Measurements from ENCODE around the gene ALOX12. TPM values are rescaled to one million over a fixed set of nuclear protein-coding genes. Genes with fewer than 3 reads are reported as not detected.
A peak's percentile ranks its signal among the peaks of the same experiment; 100 is the strongest.

The ALOX12 gene
- total RNA-seq, 4 donors from 2014 or later = not detected

GRCh38 chr17:7035591-7036368, 39.9 kb downstream of the ALOX12 start, which contains the start of gene SLC16A13:
Gene SLC16A13 (plus strand): TSS chr17:7036015. CDS start chr17:7036383, 368 bp downstream.
- peak; percentile 99 for DNase-seq
- Histone ChIP-seq H3K4me3 (peak within 1 kb of the TSS; percentile 62 to 73 (median 64)), H3K27ac (peak within 1 kb of the TSS; percentile 84 to 87 (median 86)), H3K27me3 (no peaks in the 10 kb centered on the region), H3K36me3 (no peaks in the 10 kb centered on the region), H3K9me3 (no peaks in the 10 kb centered on the region), H3K4me1 (peaks cover 0 to 25% (median 16%) of the 10 kb centered on the region in 4 donors)
- WGBS, 2 donors (ENCODE audit: low coverage in 1 of 2) = 1% methylated on average over 44 of the region's 52 CpGs; no CpG with 5 or more reads in 1 of the 2 donors
- intact Hi-C loops (cut with DNase I; ENCODE audit: low total_unique reads) = no loop called here
- TF ChIP-seq EP300 (IDR thresholded peaks at IDR 0.05; ENCODE audit: low read depth) = no peak
- no peak for TF ChIP-seq CTCF (IDR thresholded peaks at IDR 0.05)
- peak; percentile 69 to 87 (median 85) for TF ChIP-seq POLR2AphosphoS5 (IDR thresholded peaks at IDR 0.05)
- TF ChIP-seq POLR2A (IDR thresholded peaks at IDR 0.05) = peak; percentile 88
- in situ Hi-C loops (cut with MboI; ENCODE audit: low pct_ligation_motif_present in 1 of 4, low pct_unique_long_range_greater_than_20kb in 1 of 4, low sequenced_read_pairs in 3 of 4) = loop anchor here in 3 of 4 donors (25.0 kb wide), 2 partner anchors 252 to 302 kb away; partner anchors contain the start of genes SLC2A4 (in 2 of the 3), YBX2 (in 2 of the 3), ACAP1 (in 1 of the 3) and NEURL4 (in 1 of the 3)

GRCh38 chr17:7038025-7038862, 42.4 kb downstream of the ALOX12 start:
- DNase-seq = no peak
- intact Hi-C loops (cut with DNase I; ENCODE audit: low total_unique reads) = no loop called here
- Histone ChIP-seq H3K9me3 (no peaks in the 10 kb centered on the region), H3K4me3 (no peak overlapping the region), H3K27ac (no peak overlapping the region), H3K27me3 (peaks cover 7% of the 10 kb centered on the region), H3K36me3 (no peaks in the 10 kb centered on the region), H3K4me1 (peaks cover 10 to 39% (median 26%) of the 10 kb centered on the region in 4 donors)
- TF ChIP-seq EP300 (IDR thresholded peaks at IDR 0.05; ENCODE audit: low read depth) (no peak), POLR2AphosphoS5 (IDR thresholded peaks at IDR 0.05) (no peak), POLR2A (IDR thresholded peaks at IDR 0.05) (no peak), CTCF (IDR thresholded peaks at IDR 0.05) (no peak)
- 63 to 85% methylated on average over 10 to 19 of the region's 19 CpGs for WGBS, 2 donors (ENCODE audit: low coverage in 1 of 2)
- in situ Hi-C loops (cut with MboI; ENCODE audit: low pct_ligation_motif_present in 1 of 4, low pct_unique_long_range_greater_than_20kb in 1 of 4, low sequenced_read_pairs in 3 of 4) = loop anchor here in 3 of 4 donors (25.0 kb wide), 2 partner anchors 249 to 299 kb away; partner anchors contain the start of genes SLC2A4 (in 2 of the 3), YBX2 (in 2 of the 3), ACAP1 (in 1 of the 3) and NEURL4 (in 1 of the 3)

GRCh38 chr17:7039832-7040231, 44.0 kb downstream of the ALOX12 start:
- in situ Hi-C loops (cut with MboI; ENCODE audit: low pct_ligation_motif_present in 1 of 4, low pct_unique_long_range_greater_than_20kb in 1 of 4, low sequenced_read_pairs in 3 of 4) = loop anchor here in 3 of 4 donors (10.0 to 25.0 kb wide), 3 partner anchors 175 to 297 kb away; partner anchors contain the start of genes SLC2A4 (in 2 of the 3), YBX2 (in 2 of the 3), ACADVL (in 1 of the 3) and ACAP1 (in 1 of the 3)
- H3K27ac ChIP-seq = no peak overlapping the region

More at GRCh38 chr17:7039832-7040231, 44.0 kb downstream of the ALOX12 start:
- no peaks in the 10 kb centered on the region for H3K36me3 ChIP-seq
- DNase-seq = no peak
- no peak overlapping the region for H3K4me3 ChIP-seq
- peaks cover 17% of the 10 kb centered on the region for H3K27me3 ChIP-seq
- no peak for TF ChIP-seq CTCF (IDR thresholded peaks at IDR 0.05)
- no peak for TF ChIP-seq EP300 (IDR thresholded peaks at IDR 0.05; ENCODE audit: low read depth)
- TF ChIP-seq POLR2AphosphoS5 (IDR thresholded peaks at IDR 0.05) = no peak
- no peak for TF ChIP-seq POLR2A (IDR thresholded peaks at IDR 0.05)
- WGBS, 2 donors (ENCODE audit: low coverage in 1 of 2) = 92% methylated on average over 5 of the region's 5 CpGs; no CpG with 5 or more reads in 1 of the 2 donors
- intact Hi-C loops (cut with DNase I; ENCODE audit: low total_unique reads) = loop anchor here (10.0 kb wide), 1 partner anchor 545 kb away; the partner anchor contains the start of gene MPDU1
- peaks cover 18 to 43% (median 34%) of the 10 kb centered on the region in 4 donors for H3K4me1 ChIP-seq
- H3K9me3 ChIP-seq = no peaks in the 10 kb centered on the region
